Activated CD4-positive, alpha-beta memory T cell treated with anti-CD3 and anti-CD28 coated beads, Interleukin-2, amount 10 ng/mL, durations not matched to agents 7 days and 5 days (primary cell): ENCODE results near the gene ERFE. TPM values are rescaled to one million over a fixed set of nuclear protein-coding genes. Genes with fewer than 3 reads are reported as not detected.

Source experiments
- CTCF ChIA-PET: fragments of 350-600 bp; sonication (Branson Sonifier 250); formaldehyde crosslinking; loops from one replicate; lab custom pipeline; 2021; ENCODE audit warnings: antibody characterized with exemption, inconsistent platforms; lab: Charles Lee
- POLR2A ChIA-PET: fragments of 350-600 bp; sonication (Branson Sonifier 250); formaldehyde crosslinking; loops from one replicate; lab custom pipeline; 2021; ENCODE audit warnings: antibody characterized with exemption; lab: Charles Lee
- DNase-seq: peaks from one replicate; pipeline ENCODE4 v3.0.0-alpha.2; 2020
- H3K27ac Mint-ChIP-seq: one replicate; pipeline ENCODE4 v1.8.0; 2021; ENCODE audit warnings: mild to moderate bottlenecking, mixed read lengths
- H3K27me3 Mint-ChIP-seq: one replicate; pipeline ENCODE4 v1.8.0; 2021; ENCODE audit warnings: mixed read lengths
- H3K36me3 Mint-ChIP-seq: one replicate; pipeline ENCODE4 v1.8.0; 2021; ENCODE audit warnings: low read depth, mixed read lengths
- H3K4me1 Mint-ChIP-seq: one replicate; pipeline ENCODE4 v1.8.0; 2021; ENCODE audit warnings: mixed read lengths
- H3K4me3 Mint-ChIP-seq: one replicate; pipeline ENCODE4 v1.8.0; 2021; ENCODE audit warnings: mild to moderate bottlenecking, mixed read lengths
- H3K9me3 Mint-ChIP-seq: one replicate; pipeline ENCODE4 v1.8.0; 2021; ENCODE audit warnings: mixed read lengths
- total RNA-seq, 2 experiments: library from RNA; stranded (reverse); gene quantifications; one replicate each; pipeline ENCODE4 v1.2.3, GENCODE V29; 2021

The ERFE gene
- total RNA-seq, 2 experiments from 2014 or later = not detected

GRCh38 chr2:238130111-238130695, 28.6 kb upstream of the ERFE start:
- Mint-ChIP-seq H3K36me3 (no peaks in the 10 kb centered on the region), H3K4me3 (no peak overlapping the region), H3K27ac (no peak overlapping the region), H3K27me3 (no peaks in the 10 kb centered on the region), H3K4me1 (no peaks in the 10 kb centered on the region), H3K9me3 (no peaks in the 10 kb centered on the region)
- ChIA-PET POLR2A (no interaction called here), CTCF (no interaction called here)
- no peak for DNase-seq

DNA sequence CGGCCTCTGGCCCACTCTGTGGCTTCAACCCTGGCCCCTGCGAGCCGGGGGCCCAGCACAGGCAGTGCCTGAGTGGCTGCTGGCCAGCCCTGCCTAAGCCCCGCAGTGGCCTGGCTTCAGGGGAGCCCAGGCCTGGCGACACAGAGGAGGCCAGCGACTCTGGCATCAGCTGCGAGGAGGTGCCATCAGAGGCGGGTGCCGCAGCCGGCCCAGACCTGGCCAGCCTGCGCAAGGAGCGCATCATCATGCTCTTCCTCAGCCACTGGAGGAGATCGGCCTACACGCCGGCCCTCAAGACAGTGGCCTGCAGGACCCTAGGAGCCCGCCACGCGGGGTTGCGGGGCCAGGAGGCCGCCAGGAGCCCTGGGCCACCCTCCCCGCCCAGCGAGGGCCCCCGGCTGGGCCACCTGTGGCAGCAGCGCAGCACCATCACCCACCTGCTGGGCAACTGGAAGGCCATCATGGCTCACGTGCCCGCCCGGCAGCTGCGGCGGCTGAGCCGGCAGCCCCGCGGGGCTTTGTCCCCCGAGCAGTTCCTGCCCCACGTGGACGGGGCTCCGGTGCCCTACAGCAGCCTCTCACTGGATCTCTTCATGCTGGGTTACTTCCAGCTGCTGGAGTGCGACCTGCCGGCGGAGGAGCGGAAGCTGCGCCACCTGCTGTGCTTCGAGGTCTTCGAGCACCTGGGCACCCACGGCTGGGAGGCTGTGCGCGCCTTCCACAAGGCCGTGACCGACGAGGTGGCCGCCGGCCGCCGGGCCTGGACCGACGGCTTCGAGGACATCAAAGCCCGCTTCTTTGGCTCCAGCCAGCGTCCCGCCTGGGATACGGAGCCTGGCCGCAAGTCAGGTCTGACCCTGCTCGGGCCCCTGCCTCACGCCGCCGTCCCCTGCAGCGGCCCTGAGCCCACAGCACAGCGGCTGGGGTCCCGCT, 27.8 kb upstream of the ERFE start:
- Mint-ChIP-seq H3K4me1 (no peaks in the 10 kb centered on the region), H3K4me3 (no peak overlapping the region), H3K9me3 (no peaks in the 10 kb centered on the region), H3K27me3 (no peaks in the 10 kb centered on the region), H3K27ac (no peak overlapping the region), H3K36me3 (no peaks in the 10 kb centered on the region)
- POLR2A ChIA-PET = no interaction called here
- CTCF ChIA-PET = no interaction called here
- no peak for DNase-seq

- Mint-ChIP-seq H3K4me3 (no peak overlapping the region), H3K36me3 (no peaks in the 10 kb centered on the region), H3K27ac (no peak overlapping the region), H3K4me1 (no peaks in the 10 kb centered on the region), H3K27me3 (no peaks in the 10 kb centered on the region), H3K9me3 (no peaks in the 10 kb centered on the region)
- ChIA-PET POLR2A (no interaction called here), CTCF (no interaction called here)
- DNase-seq = no peak
Measured at GRCh38 chr2:238131761-238132462, 26.9 kb upstream of the ERFE start.

GRCh38 chr2:238132463-238133450, 26.0 kb upstream of the ERFE start:
- ChIA-PET POLR2A (no interaction called here), CTCF (no interaction called here)
- Mint-ChIP-seq H3K4me3 (no peak overlapping the region), H3K27ac (no peak overlapping the region), H3K36me3 (no peaks in the 10 kb centered on the region), H3K4me1 (no peaks in the 10 kb centered on the region), H3K27me3 (no peaks in the 10 kb centered on the region), H3K9me3 (no peaks in the 10 kb centered on the region)
- DNase-seq = no peak

- no peaks in the 10 kb centered on the region for H3K4me1 Mint-ChIP-seq
- H3K4me3 Mint-ChIP-seq = no peak overlapping the region
- no peaks in the 10 kb centered on the region for H3K36me3 Mint-ChIP-seq
- ChIA-PET CTCF (no interaction called here), POLR2A (no interaction called here)
- DNase-seq = no peak
- H3K27ac Mint-ChIP-seq = no peak overlapping the region
- H3K27me3 Mint-ChIP-seq = no peaks in the 10 kb centered on the region
- no peaks in the 10 kb centered on the region for H3K9me3 Mint-ChIP-seq
Measured at GRCh38 chr2:238133499-238134392, 25.0 kb upstream of the ERFE start.

GRCh38 chr2:238134393-238134785, 24.4 kb upstream of the ERFE start:
- Mint-ChIP-seq H3K4me3 (no peak overlapping the region), H3K27ac (no peak overlapping the region), H3K36me3 (no peaks in the 10 kb centered on the region), H3K27me3 (no peaks in the 10 kb centered on the region), H3K4me1 (no peaks in the 10 kb centered on the region), H3K9me3 (no peaks in the 10 kb centered on the region)
- POLR2A ChIA-PET = no interaction called here
- CTCF ChIA-PET = no interaction called here
- no peak for DNase-seq

GRCh38 chr2:238135601-238136150, 23.1 kb upstream of the ERFE start:
- Mint-ChIP-seq H3K4me1 (no peaks in the 10 kb centered on the region), H3K36me3 (no peaks in the 10 kb centered on the region), H3K9me3 (no peaks in the 10 kb centered on the region), H3K4me3 (no peak overlapping the region), H3K27ac (no peak overlapping the region), H3K27me3 (no peaks in the 10 kb centered on the region)
- ChIA-PET POLR2A (no interaction called here), CTCF (no interaction called here)
- no peak for DNase-seq

GRCh38 chr2:238136820-238137537, 21.8 kb upstream of the ERFE start:
- Mint-ChIP-seq H3K9me3 (no peaks in the 10 kb centered on the region), H3K4me1 (peaks cover 2% of the 10 kb centered on the region), H3K27me3 (no peaks in the 10 kb centered on the region), H3K36me3 (no peaks in the 10 kb centered on the region), H3K27ac (no peak overlapping the region), H3K4me3 (no peak overlapping the region)
- POLR2A ChIA-PET = no interaction called here
- CTCF ChIA-PET = interaction anchor here (1.1 kb wide), 1 partner anchor 214 kb away, joined by 3 read pairs; no protein-coding TSS in a partner anchor
- no peak for DNase-seq

DNA sequence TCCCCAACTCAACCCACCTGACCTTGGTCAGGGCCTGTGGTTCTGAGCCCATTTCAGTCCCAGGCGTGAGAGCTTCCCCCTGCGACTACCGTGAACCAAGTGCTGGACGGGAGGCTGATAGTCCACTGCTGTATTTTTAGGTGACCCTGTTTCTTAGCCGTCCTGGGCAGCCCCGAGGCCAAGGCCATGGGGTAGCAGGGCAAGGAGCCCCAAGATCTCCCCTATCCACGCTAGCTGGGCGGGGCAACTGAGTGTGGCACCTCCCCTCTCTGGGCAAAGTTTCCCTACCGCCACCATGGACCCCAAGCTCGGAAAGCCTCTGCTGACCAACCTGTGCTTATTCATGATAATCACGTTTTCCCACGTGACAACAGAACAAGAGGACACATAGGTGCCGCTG, 20.9 kb upstream of the ERFE start:
- ChIA-PET CTCF (interaction anchor here (0.8 kb wide), 1 partner anchor 14 kb away, joined by 4 read pairs; no protein-coding TSS in a partner anchor), POLR2A (no interaction called here)
- no peaks in the 10 kb centered on the region for H3K27me3 Mint-ChIP-seq
- no peaks in the 10 kb centered on the region for H3K9me3 Mint-ChIP-seq
- no peak overlapping the region for H3K27ac Mint-ChIP-seq
- no peak for DNase-seq
- no peak overlapping the region for H3K4me3 Mint-ChIP-seq
- H3K4me1 Mint-ChIP-seq = peaks cover 2% of the 10 kb centered on the region
- no peaks in the 10 kb centered on the region for H3K36me3 Mint-ChIP-seq

- CTCF ChIA-PET = interaction anchor here (0.7 to 1.3 kb wide), 4 partner anchors 13 to 281 kb away, joined by 3 to 9 read pairs (median 4); no protein-coding TSS in a partner anchor
- Mint-ChIP-seq H3K9me3 (no peaks in the 10 kb centered on the region), H3K36me3 (no peaks in the 10 kb centered on the region), H3K27me3 (no peaks in the 10 kb centered on the region), H3K4me3 (no peak within 1 kb of the TSS), H3K4me1 (peaks cover 2% of the 10 kb centered on the region), H3K27ac (no peak within 1 kb of the TSS)
- POLR2A ChIA-PET = no interaction called here
- DNase-seq = no peak
Measured at GRCh38 chr2:238138331-238139195, 20.2 kb upstream of the ERFE start, which contains the start of gene KLHL30. TSS of gene KLHL30 (plus strand) at chr2:238138668. CDS start at chr2:238140755, 2,087 bp downstream.
